AG04450 (cell line): ENCODE results near the gene LTN1. TPM values are rescaled to one million over a fixed set of nuclear protein-coding genes. Genes with fewer than 3 reads are reported as not detected.

ENCODE experiments used
- CTCF ChIA-PET: fragments of 300-600, 350-600 bp; formaldehyde crosslinking; extraction: SDS; loops from one replicate; lab custom pipeline; 2022; ENCODE audit warnings: antibody characterized with exemption, inconsistent platforms; lab: Charles Lee
- POLR2A ChIA-PET: fragments of 350-600 bp; formaldehyde crosslinking; extraction: SDS; loops from one replicate; lab custom pipeline; 2021; ENCODE audit warnings: antibody characterized with exemption, inconsistent platforms; lab: Yijun Ruan, JAX
- DNase-seq: peaks from one replicate; pipeline ENCODE4 v3.0.0-alpha.2; 2011; ENCODE audit warnings: low read depth, low spot score
- H3K27ac ChIP-seq: one replicate; pipeline ENCODE4 v1.5.1; 2012; ENCODE audit warnings: low read depth, low read length, control low read depth
- H3K27me3 ChIP-seq: one replicate; pipeline ENCODE4 v1.6.0; 2012; ENCODE audit warnings: low read length; ENCODE audit not compliant: control insufficient read depth, insufficient read depth
- H3K4me3 ChIP-seq: 2 replicates; pipeline ENCODE4 v1.5.1; 2011; ENCODE audit warnings: mild to moderate bottlenecking, low read depth, low read length, control low read depth
- H3K9me3 ChIP-seq: 2 replicates; pipeline ENCODE4 v1.5.1; 2012; ENCODE audit warnings: low read length; ENCODE audit not compliant: control insufficient read depth, insufficient read depth
- polyA plus RNA-seq: library from polyadenylated mRNA; depleted of rRNA; stranded (reverse); fragments of >200 nt; gene quantifications from 2 replicates; pipeline ENCODE4 v1.2.3, GENCODE V29; 2011
- TF ChIP-seq, protein P1 (sequence below): IDR thresholded peaks from 2 replicates; pipeline ENCODE4 v1.5.1; 2011; ENCODE audit warnings: low read depth, low read length, control low read depth, inconsistent platforms

The LTN1 gene
- polyA plus RNA-seq, 1 experiment: 14.4 TPM

DNA sequence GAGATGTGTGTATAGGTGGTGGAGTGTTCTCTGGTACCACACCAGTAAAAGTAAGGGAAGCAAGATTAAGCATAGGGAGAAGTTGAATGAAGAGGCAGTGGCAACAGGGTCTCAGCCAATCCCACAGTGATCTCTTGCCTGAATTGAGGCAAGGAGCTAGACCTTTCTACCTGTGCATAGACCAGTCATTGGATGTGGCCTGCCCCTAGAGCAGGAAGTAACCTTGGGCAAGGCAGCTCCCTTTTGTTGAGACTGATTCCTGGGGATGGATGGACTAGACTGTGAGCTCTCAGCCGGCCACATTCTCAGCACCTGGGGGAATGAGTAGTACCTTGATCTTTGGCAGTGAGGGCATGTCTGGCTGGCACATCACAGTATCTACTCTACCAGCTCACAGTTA lies 38.2 kb upstream of the LTN1 start:
- POLR2A ChIA-PET: no interaction called here
- Histone ChIP-seq H3K27me3 (no peaks in the 10 kb centered on the region), H3K9me3 (no peaks in the 10 kb centered on the region), H3K4me3 (no peak overlapping the region), H3K27ac (no peak overlapping the region)
- TF ChIP-seq, protein P1, sequence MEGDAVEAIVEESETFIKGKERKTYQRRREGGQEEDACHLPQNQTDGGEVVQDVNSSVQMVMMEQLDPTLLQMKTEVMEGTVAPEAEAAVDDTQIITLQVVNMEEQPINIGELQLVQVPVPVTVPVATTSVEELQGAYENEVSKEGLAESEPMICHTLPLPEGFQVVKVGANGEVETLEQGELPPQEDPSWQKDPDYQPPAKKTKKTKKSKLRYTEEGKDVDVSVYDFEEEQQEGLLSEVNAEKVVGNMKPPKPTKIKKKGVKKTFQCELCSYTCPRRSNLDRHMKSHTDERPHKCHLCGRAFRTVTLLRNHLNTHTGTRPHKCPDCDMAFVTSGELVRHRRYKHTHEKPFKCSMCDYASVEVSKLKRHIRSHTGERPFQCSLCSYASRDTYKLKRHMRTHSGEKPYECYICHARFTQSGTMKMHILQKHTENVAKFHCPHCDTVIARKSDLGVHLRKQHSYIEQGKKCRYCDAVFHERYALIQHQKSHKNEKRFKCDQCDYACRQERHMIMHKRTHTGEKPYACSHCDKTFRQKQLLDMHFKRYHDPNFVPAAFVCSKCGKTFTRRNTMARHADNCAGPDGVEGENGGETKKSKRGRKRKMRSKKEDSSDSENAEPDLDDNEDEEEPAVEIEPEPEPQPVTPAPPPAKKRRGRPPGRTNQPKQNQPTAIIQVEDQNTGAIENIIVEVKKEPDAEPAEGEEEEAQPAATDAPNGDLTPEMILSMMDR: no peak
- CTCF ChIA-PET: no interaction called here
- DNase-seq: no peak

DNA sequence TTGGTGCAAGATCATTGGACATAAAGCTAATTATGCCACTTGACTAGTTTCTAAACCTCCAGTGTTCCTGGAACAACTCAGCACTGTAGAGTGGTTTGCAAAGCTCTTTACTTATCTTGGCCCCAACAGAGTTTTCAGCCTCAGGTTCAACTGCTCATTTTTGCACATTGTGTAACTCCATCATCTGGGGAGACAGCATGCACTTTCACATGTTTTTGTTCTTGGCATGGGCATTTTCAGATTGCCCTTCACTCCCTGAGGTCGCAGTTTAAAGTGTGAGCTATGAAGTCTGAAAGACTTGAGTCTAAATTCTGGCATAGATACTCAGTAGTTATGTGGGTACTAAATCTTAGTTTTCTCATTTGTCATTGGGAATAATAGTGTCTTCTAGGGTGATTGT lies 36.8 kb upstream of the LTN1 start:
- Histone ChIP-seq H3K9me3 (no peaks in the 10 kb centered on the region), H3K27me3 (no peaks in the 10 kb centered on the region), H3K4me3 (no peak overlapping the region), H3K27ac (no peak overlapping the region)
- ChIA-PET POLR2A (no interaction called here), CTCF (no interaction called here)
- no peak for DNase-seq
- TF ChIP-seq, protein P1: no peak

DNA sequence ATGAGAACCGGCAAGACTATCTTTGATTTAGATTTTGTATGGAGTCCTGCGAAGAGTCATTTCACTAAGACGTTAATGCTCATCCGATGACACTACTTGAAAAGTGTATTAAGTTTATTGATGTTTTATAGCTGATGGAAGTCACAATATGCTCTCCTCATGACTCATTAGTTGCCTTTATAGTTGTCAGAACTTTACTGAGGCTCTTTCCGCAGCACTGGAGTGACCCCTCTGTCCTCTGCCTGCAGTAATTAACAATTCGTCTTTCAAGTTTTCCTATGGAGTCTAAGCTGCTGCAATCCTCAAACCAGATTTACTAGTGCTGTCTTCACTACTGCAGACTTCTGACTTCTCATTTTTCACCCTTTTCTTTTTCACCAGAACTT lies 32.6 kb upstream of the LTN1 start:
- ChIA-PET POLR2A (interaction anchor here (0.8 to 2.1 kb wide), 6 partner anchors 13 to 65 kb away, joined by 4 to 23 read pairs (median 6); partner anchors contain the start of genes CCT8 and LTN1), CTCF (interaction anchor here (1.2 kb wide), 1 partner anchor 31 kb away, joined by 3 read pairs; no protein-coding TSS in a partner anchor)
- Histone ChIP-seq H3K27me3 (no peaks in the 10 kb centered on the region), H3K4me3 (peak overlapping the region; percentile 96), H3K9me3 (no peaks in the 10 kb centered on the region; the same call in 1 of the 2 replicates), H3K27ac (peak overlapping the region; percentile 99)
- DNase-seq: no peak
- TF ChIP-seq, protein P1: no peak

DNA sequence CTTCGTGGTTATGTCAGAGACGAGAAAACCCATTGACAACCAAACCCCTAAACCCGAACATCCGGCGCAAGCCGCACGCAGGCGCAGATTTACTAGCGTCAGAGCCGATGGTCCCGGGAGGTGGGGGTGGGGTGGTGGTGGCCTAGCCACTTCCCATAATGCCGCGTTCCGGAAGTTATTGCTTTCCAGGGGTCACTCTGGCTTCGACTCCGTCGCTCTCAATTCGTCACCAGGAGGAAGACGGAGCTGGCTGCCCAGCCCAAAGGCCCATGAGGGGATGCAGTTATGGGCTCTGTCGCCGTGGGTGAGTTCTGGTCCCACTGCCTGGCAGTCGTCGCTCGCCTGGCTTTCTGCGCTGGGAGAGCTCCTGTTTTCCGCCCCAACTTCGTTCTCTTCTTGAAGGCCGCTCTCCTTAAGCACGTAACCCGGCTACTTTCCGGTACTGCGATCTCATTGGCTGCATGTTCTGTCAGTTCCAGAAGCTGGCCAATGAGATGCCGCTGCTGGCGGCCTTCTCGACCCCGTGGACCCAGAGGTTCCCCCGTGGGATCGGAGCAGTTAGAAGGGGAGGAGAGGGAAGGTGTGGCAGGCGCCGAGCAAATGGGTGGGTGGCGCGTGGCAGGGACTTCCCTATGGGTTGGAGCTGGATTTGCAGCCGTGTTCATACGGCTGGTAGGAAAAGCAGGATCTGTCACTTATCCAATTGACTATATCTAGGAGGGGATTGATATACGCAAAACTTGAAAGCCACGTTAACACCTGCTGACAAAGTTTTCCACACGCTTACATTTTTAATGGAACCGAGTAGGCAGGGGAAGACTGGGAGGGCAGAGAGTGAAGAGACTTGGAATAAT lies 32.0 kb upstream of the LTN1 start, which contains the start of gene USP16:
Gene USP16, plus strand, starts transcription at position 195 of the 854 bp plus-strand sequence. CDS start 3,246 bp downstream, outside the sequence.
- peak; percentile 99 for DNase-seq
- H3K9me3 ChIP-seq: no peaks in the 10 kb centered on the region; the same call in 1 of the 2 replicates
- CTCF ChIA-PET: no interaction called here
- TF ChIP-seq, protein P1: peak; percentile 33
- H3K27me3 ChIP-seq: no peaks in the 10 kb centered on the region
- POLR2A ChIA-PET: interaction anchor here (0.6 to 2.1 kb wide), 9 partner anchors 8 to 65 kb away, joined by 3 to 23 read pairs (median 5); partner anchors contain the start of genes CCT8 and LTN1
- H3K27ac ChIP-seq: peak within 1 kb of the TSS; percentile 99
- H3K4me3 ChIP-seq: peak within 1 kb of the TSS; percentile 96

DNA sequence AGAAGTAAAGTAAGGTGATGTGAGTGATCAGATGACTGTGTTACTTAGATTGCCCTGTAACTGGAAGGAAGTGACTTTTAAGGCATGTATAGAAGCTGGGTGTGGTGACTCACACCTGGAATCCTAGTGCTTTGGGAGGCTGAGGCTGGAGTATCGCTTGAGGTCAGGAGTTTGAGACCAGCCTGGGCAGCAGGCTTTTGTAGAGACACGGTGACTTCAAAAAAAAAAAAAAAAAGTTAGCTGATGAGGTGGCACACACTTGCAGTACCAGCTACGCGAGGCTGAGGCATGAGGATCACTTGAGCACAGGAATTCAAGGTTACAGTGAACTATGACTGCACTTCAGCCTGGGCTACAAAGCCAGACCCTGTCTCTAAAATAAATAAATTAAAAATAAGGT lies 29.5 kb upstream of the LTN1 start:
- ChIA-PET POLR2A (interaction anchor here (1.3 kb wide), 1 partner anchor 20 kb away, joined by 3 read pairs; no protein-coding TSS in a partner anchor), CTCF (no interaction called here)
- TF ChIP-seq, protein P1: no peak

More for the DNA sequence above, 29.5 kb upstream of the LTN1 start:
- no peak overlapping the region for H3K4me3 ChIP-seq
- no peak for DNase-seq
- H3K9me3 ChIP-seq: no peaks in the 10 kb centered on the region; the same call in 1 of the 2 replicates
- no peak overlapping the region for H3K27ac ChIP-seq
- no peaks in the 10 kb centered on the region for H3K27me3 ChIP-seq
